HG03103 (cell line): ENCODE measurements around the gene SPRYD7.
"Not testable (repeated sequence)": the region's sequence is repeated elsewhere in the genome, so short reads cannot be mapped to it uniquely, and the experiment has no call there.

ENCODE experiments used
- ATAC-seq: cut with Tn5 transposase; IDR thresholded peaks from one replicate; pipeline ENCODE4 v1.9.1; 2021; ENCODE audit warnings: low read depth; ENCODE audit not compliant: unreplicated experiment

Gene SPRYD7

GRCh38 chr13:49936075-49936967 lies at the start of gene SPRYD7:
Gene SPRYD7, minus strand, starts transcription at chr13:49936340. Its CDS starts 105 bp downstream, at chr13:49936235.
- ATAC-seq, result peak; percentile 99

- ATAC-seq, result no peak
Measured at GRCh38 chr13:49985129-49985528, 49.0 kb upstream of the SPRYD7 start.

- ATAC-seq, result no peak
Measured at GRCh38 chr13:49980266-49980665, 44.1 kb upstream of the SPRYD7 start.

GRCh38 chr13:49977992-49978391 lies 41.9 kb upstream of the SPRYD7 start:
- ATAC-seq, result no peak

GRCh38 chr13:49976314-49977258 lies 40.4 kb upstream of the SPRYD7 start:
- peak; percentile 60 for ATAC-seq

- no peak for ATAC-seq
Measured at GRCh38 chr13:49975826-49976225, 39.7 kb upstream of the SPRYD7 start.

- no peak for ATAC-seq
Measured at GRCh38 chr13:49972709-49973108, 36.6 kb upstream of the SPRYD7 start.

GRCh38 chr13:49967456-49967855 lies 31.3 kb upstream of the SPRYD7 start:
- ATAC-seq, result no peak

- ATAC-seq, result no peak
Measured at GRCh38 chr13:49958321-49958720, 22.2 kb upstream of the SPRYD7 start.

- no peak for ATAC-seq
Measured at GRCh38 chr13:49956131-49956530, 20.0 kb upstream of the SPRYD7 start.

GRCh38 chr13:49954674-49955455 lies 18.7 kb upstream of the SPRYD7 start:
- no peak for ATAC-seq

GRCh38 chr13:49953560-49953959 lies 17.4 kb upstream of the SPRYD7 start:
- ATAC-seq, result no peak

GRCh38 chr13:49951754-49952535 lies 15.8 kb upstream of the SPRYD7 start:
- ATAC-seq, result no peak

GRCh38 chr13:49948777-49949270 lies 12.7 kb upstream of the SPRYD7 start:
- not testable (repeated sequence) for ATAC-seq

- no peak for ATAC-seq
Measured at GRCh38 chr13:49939321-49939720, 3.2 kb upstream of the SPRYD7 start.

- ATAC-seq, result no peak
Measured at GRCh38 chr13:49938921-49939320, 2.8 kb upstream of the SPRYD7 start.

- no peak for ATAC-seq
Measured at GRCh38 chr13:49938314-49938713, 2.2 kb upstream of the SPRYD7 start.

GRCh38 chr13:49936968-49937273 lies 781 bp upstream of the SPRYD7 start:
- ATAC-seq, result no peak

GRCh38 chr13:49935171-49936074 lies 717 bp downstream of the SPRYD7 start:
- ATAC-seq, result peak; percentile 16
